HG03064 (cell line): ENCODE measurements around the gene SMOC1.

Experiments
- ATAC-seq: cut with Tn5 transposase; IDR thresholded peaks from one replicate; pipeline ENCODE4 v1.9.1; 2021; ENCODE audit warnings: low read depth; ENCODE audit not compliant: unreplicated experiment

SMOC1 gene

GRCh38 chr14:69861025-69861569, 18.1 kb upstream of the SMOC1 start:
- ATAC-seq, result no peak

GRCh38 chr14:69863083-69863482, 16.1 kb upstream of the SMOC1 start:
- no peak for ATAC-seq

GRCh38 chr14:69865701-69866365, 13.4 kb upstream of the SMOC1 start:
- no peak for ATAC-seq

DNA sequence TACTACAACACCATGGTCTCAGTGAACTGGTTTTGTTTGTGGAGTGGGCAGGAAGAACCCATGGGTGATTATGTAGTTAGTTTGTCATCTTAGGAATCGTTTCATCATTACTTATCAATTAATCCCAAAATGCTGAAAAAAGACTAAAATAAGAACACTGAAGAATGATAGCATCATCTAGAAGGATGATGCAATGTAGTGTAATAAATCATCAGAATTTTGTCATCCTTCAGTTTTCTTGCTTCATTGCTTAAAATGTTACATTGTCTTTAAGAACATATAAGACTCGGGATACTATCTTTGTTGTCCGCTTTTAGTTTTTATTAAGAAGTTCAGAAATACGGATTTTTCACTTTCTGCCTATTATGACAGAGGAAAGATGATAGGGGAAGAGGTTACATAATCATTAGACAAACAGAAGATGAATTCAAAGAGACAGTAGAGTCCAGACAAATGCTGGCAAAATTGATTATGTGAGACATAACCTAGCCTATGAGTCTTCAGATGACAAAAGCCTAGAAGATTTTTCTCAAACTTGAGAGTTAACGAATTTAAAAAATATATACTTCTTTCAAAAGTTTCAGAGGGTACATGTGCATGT, 10.8 kb upstream of the SMOC1 start:
- ATAC-seq, result no peak

GRCh38 chr14:69870613-69871012, 8.6 kb upstream of the SMOC1 start:
- no peak for ATAC-seq

DNA sequence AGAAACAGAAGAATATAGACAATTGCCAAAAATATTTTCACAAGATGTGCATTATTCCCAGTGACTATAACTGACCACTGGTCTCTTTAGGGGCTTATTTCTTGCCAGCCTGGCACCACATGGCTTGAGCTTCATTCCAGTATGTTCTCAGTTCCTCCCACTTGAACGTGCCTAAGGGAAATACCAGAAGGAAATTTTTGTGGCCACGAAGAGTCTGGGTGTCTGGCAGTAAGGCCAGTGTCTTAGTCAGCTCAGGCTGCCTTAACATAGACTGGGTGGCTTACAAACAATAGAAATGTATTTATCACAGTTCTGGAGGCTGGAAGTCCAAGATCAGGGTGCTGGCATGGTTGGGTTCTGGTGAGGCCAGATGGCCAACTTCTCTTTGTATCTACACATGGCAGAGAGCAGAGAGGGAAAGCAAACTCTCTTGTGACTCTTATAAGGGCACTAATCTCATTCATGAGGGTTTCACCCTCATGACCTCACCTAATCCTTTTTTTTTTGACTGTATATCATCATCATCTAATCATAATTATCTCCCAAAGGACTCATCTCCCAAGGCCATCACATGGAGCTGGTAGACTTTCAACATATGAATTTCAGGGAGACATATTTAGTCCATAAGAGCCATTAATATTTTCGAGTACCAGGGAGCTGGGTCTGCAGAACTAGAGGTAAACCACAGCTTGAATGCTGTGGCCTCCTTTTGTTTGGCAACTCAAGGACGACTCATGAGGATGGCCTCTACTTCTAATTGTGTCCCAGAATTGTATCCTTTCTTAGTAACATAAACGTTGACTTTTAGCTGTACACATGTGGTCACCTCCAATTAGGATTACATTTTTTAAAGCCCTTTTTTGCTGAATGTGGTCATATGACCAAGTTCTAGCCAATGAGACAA, 5.1 kb upstream of the SMOC1 start:
- no peak for ATAC-seq

GRCh38 chr14:69876221-69876847, 2.9 kb upstream of the SMOC1 start:
- no peak for ATAC-seq

- ATAC-seq, result no peak
These were observed 2.3 kb upstream of the SMOC1 start for GRCh38 chr14:69876848-69877306.

DNA sequence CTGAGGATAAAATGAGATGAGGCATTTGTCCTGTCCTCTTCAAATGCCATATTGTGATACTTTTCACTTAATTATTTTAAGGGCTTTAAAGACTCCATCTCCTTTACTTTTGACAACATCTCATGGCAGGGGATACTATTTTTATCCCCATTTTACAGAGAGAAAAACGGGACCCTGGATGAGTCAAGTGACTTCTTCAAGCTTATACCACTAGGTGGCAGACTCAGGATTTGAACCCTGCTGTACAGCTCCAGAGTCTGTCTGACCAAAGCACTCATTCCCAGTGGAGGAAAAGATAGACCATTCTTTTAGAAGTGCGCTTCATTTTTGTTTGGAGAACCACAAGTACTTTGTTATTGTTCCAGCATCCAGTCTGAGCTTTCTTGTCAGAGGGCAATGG, 1.7 kb upstream of the SMOC1 start:
- no peak for ATAC-seq

DNA sequence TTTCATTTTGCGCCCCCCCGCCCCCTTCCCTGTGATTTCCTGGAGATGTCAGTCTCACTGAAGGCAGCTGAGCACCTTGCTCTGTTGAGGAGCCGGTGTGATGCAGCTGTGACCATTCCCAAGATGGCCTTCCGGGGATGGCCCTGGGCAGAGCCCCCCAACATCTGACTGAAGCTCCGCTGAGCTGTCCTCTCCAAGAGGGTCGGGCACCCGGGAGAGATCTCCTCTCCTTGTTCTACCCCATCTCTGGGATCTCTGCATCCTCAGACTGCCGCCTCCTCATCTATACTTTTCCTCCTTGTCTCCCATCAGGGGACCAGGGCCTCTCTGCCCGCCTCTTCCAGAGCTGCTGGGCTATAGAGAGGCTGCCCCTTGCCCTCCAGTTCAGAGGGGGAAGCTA, 965 bp upstream of the SMOC1 start:
- no peak for ATAC-seq

- no peak for ATAC-seq
These were observed 850 bp downstream of the SMOC1 start for GRCh38 chr14:69880044-69880487.

GRCh38 chr14:69880893-69881292, 1.7 kb downstream of the SMOC1 start:
- ATAC-seq, result no peak

GRCh38 chr14:69882116-69882864, 3.1 kb downstream of the SMOC1 start:
- no peak for ATAC-seq

DNA sequence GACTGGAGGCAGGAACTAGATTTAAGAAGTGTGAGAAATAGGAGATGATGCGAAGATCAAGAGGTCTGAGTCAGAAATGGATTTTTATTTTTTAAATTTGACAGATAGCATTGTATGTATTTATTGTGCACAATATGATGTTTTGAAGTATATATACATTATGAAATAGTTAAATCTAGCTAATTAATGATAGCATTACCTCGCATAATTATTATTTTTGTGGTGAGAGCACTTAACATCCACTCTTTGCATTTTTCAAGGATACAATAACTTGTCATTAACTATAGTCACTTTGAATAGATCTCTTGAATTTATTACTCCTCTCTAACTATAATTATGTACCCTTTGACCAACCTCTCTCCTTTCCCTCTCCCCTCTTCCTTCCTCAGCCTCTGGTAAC, 3.7 kb downstream of the SMOC1 start:
- ATAC-seq, result no peak

- ATAC-seq, result no peak
These were observed 7.4 kb downstream of the SMOC1 start for GRCh38 chr14:69886453-69887242.

GRCh38 chr14:69887740-69888657, 8.8 kb downstream of the SMOC1 start:
- no peak for ATAC-seq

DNA sequence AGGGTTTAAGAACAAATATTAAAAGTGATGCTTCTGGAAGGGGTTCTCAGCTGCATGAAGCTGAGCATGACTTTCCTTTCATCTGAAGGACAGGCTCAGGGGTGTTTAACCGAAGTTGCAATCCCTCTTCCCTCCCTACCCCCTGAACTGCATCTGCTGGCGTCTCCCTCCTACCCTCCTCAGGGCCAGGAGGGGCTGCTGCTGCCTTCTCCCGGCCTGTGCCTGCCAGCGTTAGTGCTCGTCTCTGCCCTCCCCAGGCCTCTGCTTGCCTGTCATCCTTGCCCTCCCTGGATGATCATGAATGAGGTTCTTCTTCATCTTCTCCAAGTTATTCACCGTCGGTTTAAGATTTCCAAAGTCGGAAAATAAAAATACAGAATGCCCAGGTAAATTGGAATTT, 12.2 kb downstream of the SMOC1 start:
- no peak for ATAC-seq

DNA sequence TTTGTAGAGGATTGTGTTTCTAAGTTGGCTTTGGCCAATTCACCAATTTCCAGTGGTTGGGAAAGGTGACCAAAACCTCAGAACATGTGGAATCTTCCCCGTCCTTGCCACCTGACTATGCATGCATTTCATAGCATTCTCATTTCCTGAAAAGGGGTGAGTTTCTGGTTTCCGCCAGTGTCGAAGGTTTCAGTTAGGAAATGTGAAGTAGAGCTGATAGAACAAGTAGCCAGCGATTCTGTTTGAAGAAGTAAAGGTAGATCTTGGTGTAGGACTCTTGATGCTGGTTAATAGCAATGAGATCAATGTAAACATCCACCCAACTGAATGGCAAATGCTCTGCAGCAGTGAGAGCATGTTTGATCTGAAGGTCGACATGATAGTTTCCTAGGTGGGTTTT, 15.9 kb downstream of the SMOC1 start:
- no peak for ATAC-seq
